Body of pancreas (tissue), 4 donors: ENCODE measurements around the gene SNTB2.

ENCODE experiments used
- POLR2A ChIP-seq, 3 donors: fragments of 450-650 bp; IDR thresholded peaks; one replicate each; pipeline ENCODE4 v1.6.1; 2016; ENCODE audit warnings: antibody characterized with exemption in 3 of 3, mild to moderate bottlenecking in 2 of 3
- TF ChIP-seq, protein P1 (sequence below), 7 experiments: fragments of 450-650 bp in 4 of 7; fragments of 200-600 bp in 3 of 7; sonication (generic) in 3 of 7; IDR thresholded peaks; one replicate each; pipeline ENCODE4 v1.5.1; 2016 to 2019; ENCODE audit warnings: antibody characterized with exemption in 7 of 7

DNA sequence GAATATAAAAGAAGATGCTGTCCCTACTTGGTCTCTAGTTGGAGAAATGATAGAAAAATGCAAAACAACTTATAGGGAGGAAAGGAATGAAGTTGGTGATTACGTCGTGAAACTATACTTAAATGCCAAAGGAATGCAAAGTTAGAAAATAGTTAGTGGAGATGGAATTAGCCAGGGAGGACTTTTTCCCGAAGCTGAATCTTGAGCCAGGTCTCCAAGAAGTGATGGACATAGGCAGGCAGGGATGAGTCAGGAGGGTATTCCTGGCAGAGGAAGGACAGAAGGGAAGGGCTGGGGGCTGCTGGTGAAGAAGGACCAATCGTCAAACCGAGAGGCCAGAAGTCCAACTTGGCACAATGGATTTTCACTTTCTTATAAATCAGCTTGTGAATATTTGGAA, 1.8 kb downstream of the SNTB2 start:
- TF ChIP-seq, protein P1, sequence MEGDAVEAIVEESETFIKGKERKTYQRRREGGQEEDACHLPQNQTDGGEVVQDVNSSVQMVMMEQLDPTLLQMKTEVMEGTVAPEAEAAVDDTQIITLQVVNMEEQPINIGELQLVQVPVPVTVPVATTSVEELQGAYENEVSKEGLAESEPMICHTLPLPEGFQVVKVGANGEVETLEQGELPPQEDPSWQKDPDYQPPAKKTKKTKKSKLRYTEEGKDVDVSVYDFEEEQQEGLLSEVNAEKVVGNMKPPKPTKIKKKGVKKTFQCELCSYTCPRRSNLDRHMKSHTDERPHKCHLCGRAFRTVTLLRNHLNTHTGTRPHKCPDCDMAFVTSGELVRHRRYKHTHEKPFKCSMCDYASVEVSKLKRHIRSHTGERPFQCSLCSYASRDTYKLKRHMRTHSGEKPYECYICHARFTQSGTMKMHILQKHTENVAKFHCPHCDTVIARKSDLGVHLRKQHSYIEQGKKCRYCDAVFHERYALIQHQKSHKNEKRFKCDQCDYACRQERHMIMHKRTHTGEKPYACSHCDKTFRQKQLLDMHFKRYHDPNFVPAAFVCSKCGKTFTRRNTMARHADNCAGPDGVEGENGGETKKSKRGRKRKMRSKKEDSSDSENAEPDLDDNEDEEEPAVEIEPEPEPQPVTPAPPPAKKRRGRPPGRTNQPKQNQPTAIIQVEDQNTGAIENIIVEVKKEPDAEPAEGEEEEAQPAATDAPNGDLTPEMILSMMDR (IDR thresholded peaks at IDR 0.05), result no peak
- no peak for TF ChIP-seq POLR2A (IDR thresholded peaks at IDR 0.05)
